Thoracic aorta (tissue), 2 donors: ENCODE results near the gene UBXN10. TPM values are rescaled to one million over a fixed set of nuclear protein-coding genes. Genes with fewer than 3 reads are reported as not detected.

Source experiments
- ATAC-seq: fragments of 150-250 bp; one replicate; pipeline ENCODE4 v1.8.0; 2017; ENCODE audit warnings: low read depth; ENCODE audit not compliant: insufficient number of reproducible peaks, low FRiP score
- DNase-seq: peaks from one replicate; pipeline ENCODE4 v3.0.0-alpha.2; 2020; ENCODE audit warnings: low spot score
- H3K27ac ChIP-seq, 2 donors: fragments of 200-600 bp; sonication (generic); 1 replicate in 1 of 2; 2 replicates in 1 of 2; pipeline ENCODE4 v1.5.1; 2016; ENCODE audit warnings: mild to moderate bottlenecking in 2 of 2, moderate library complexity in 2 of 2
- H3K27me3 ChIP-seq: fragments of 200-600 bp; sonication (generic); replicated peaks from 2 replicates; pipeline ENCODE4 v1.6.0; 2016; ENCODE audit warnings: mild to moderate bottlenecking; ENCODE audit not compliant: insufficient read depth
- H3K36me3 ChIP-seq: fragments of 200-600 bp; sonication (generic); one replicate; pipeline ENCODE4 v1.5.1; 2016
- H3K4me1 ChIP-seq, 2 donors: fragments of 200-600 bp; sonication (generic); 1 replicate in 1 of 2; 2 replicates in 1 of 2; pipeline versions ENCODE4 v1.5.1 to v1.6.0; 2016; ENCODE audit warnings: low read depth in 2 of 2, mild to moderate bottlenecking in 1 of 2; ENCODE audit not compliant: control insufficient read depth in 1 of 2
- H3K4me3 ChIP-seq: fragments of 200-600 bp; sonication (generic); 2 replicates; pipeline ENCODE4 v1.5.1; 2016; ENCODE audit warnings: mild to moderate bottlenecking
- H3K9me3 ChIP-seq: fragments of 200-600 bp; sonication (generic); 2 replicates; pipeline ENCODE4 v1.5.1; 2016
- total RNA-seq, 2 donors: library from RNA; depleted of rRNA; stranded (reverse); fragments of >200 nt; gene quantifications; one replicate each; pipeline versions ENCODE4 v1.1.0 to v1.2.3, GENCODE V29; 2016
- TF ChIP-seq, protein P1 (sequence below): fragments of 200-600 bp; sonication (generic); IDR thresholded peaks from one replicate; pipeline ENCODE4 v1.5.1; 2019; ENCODE audit warnings: antibody characterized with exemption

UBXN10 gene
- total RNA-seq, 2 donors from 2014 or later, result 0.28 to 0.68 TPM

DNA sequence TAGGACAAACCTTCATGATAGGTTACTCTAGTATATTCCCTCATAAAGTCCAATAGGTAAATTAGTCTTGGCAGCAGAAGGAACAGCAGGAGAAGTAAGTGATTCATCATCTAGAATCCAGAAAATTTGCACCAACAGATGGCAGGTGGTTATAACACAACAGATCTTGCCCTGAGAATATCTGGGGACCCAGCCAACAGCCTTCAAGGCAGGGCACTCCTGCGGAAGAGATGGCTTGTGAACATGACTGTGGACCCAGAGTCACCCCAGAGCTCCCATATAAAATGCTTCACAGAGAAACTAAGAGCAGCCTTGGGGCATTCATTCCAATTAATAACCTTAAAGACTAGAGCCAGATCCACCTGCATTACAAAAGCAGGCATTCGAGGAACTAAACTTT lies 8.3 kb downstream of the UBXN10 start:
- H3K4me3 ChIP-seq, result no peak overlapping the region
- DNase-seq, result no peak
- TF ChIP-seq, protein P1, sequence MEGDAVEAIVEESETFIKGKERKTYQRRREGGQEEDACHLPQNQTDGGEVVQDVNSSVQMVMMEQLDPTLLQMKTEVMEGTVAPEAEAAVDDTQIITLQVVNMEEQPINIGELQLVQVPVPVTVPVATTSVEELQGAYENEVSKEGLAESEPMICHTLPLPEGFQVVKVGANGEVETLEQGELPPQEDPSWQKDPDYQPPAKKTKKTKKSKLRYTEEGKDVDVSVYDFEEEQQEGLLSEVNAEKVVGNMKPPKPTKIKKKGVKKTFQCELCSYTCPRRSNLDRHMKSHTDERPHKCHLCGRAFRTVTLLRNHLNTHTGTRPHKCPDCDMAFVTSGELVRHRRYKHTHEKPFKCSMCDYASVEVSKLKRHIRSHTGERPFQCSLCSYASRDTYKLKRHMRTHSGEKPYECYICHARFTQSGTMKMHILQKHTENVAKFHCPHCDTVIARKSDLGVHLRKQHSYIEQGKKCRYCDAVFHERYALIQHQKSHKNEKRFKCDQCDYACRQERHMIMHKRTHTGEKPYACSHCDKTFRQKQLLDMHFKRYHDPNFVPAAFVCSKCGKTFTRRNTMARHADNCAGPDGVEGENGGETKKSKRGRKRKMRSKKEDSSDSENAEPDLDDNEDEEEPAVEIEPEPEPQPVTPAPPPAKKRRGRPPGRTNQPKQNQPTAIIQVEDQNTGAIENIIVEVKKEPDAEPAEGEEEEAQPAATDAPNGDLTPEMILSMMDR, result no peak
- no peak for ATAC-seq
- no peaks in the 10 kb centered on the region for H3K36me3 ChIP-seq
- no peaks in the 10 kb centered on the region for H3K9me3 ChIP-seq
- H3K27me3 ChIP-seq, result no peaks in the 10 kb centered on the region
- H3K27ac ChIP-seq, result no peak overlapping the region
- H3K4me1 ChIP-seq, result no peaks in the 10 kb centered on the region

GRCh38 chr1:20194757-20195461 lies 9.0 kb downstream of the UBXN10 start:
- Histone ChIP-seq H3K4me1 (no peaks in the 10 kb centered on the region), H3K4me3 (no peak overlapping the region), H3K27me3 (no peaks in the 10 kb centered on the region), H3K36me3 (no peaks in the 10 kb centered on the region), H3K9me3 (no peaks in the 10 kb centered on the region), H3K27ac (no peak overlapping the region)
- DNase-seq (no peak), ATAC-seq (no peak)
- TF ChIP-seq, protein P1, result peak; percentile 44

GRCh38 chr1:20195462-20195780 lies 9.5 kb downstream of the UBXN10 start:
- ATAC-seq (no peak), DNase-seq (no peak)
- Histone ChIP-seq H3K4me1 (no peaks in the 10 kb centered on the region), H3K4me3 (no peak overlapping the region), H3K36me3 (no peaks in the 10 kb centered on the region), H3K27ac (no peak overlapping the region), H3K9me3 (no peaks in the 10 kb centered on the region), H3K27me3 (no peaks in the 10 kb centered on the region)
- TF ChIP-seq, protein P1, result no peak

- Histone ChIP-seq H3K36me3 (no peaks in the 10 kb centered on the region), H3K4me1 (no peaks in the 10 kb centered on the region), H3K27ac (no peak overlapping the region), H3K27me3 (no peaks in the 10 kb centered on the region), H3K4me3 (no peak overlapping the region), H3K9me3 (no peaks in the 10 kb centered on the region)
- DNase-seq, result no peak
- TF ChIP-seq, protein P1, result no peak
- no peak for ATAC-seq
Observed at GRCh38 chr1:20197329-20197791, 11.5 kb downstream of the UBXN10 start.

DNA sequence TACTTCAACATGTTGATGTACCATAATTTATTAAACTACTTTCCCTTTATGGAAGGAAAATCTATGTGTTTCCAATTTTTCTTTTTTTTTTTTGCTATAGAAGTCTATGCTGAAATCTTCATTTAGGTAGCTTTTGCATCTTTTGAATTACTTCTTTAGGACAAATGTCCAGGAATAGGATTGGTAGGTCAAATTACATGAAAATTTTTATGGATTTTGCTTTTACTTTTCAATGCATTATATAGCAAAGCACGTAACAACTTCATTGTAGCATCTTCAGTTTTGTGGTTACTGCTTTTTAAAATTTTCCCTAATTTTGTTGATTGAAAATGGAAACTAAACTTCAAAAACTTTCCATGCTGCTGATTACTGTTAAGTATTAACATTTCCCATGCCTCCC lies 12.4 kb downstream of the UBXN10 start:
- TF ChIP-seq, protein P1, result no peak
- Histone ChIP-seq H3K4me1 (no peaks in the 10 kb centered on the region), H3K4me3 (no peak overlapping the region), H3K36me3 (no peaks in the 10 kb centered on the region), H3K27ac (no peak overlapping the region), H3K27me3 (no peaks in the 10 kb centered on the region), H3K9me3 (no peaks in the 10 kb centered on the region)
- ATAC-seq (no peak), DNase-seq (no peak)
